SU-DHL-6 (cell line): ENCODE results near the gene ZNF516.

Source experiments
- H2AFZ ChIP-seq: fragments of 200-600 bp; sonication (generic); 2 replicates; pipeline ENCODE4 v1.6.1; 2014; ENCODE audit warnings: low read depth, mild to moderate bottlenecking, moderate library complexity, mixed read lengths, antibody characterized with exemption, low read length; ENCODE audit not compliant: severe bottlenecking
- H3F3A ChIP-seq: fragments of 200-600 bp; shearing (Covaris generic); 2 replicates; pipeline ENCODE4 v1.6.0; 2016; ENCODE audit warnings: antibody characterized with exemption, mild to moderate bottlenecking; ENCODE audit not compliant: insufficient read depth
- H3K27ac ChIP-seq: fragments of 200-600 bp; sonication (generic); 2 replicates; pipeline ENCODE4 v1.5.1; 2016; ENCODE audit warnings: low read depth, mild to moderate bottlenecking, low read length, moderate library complexity, mixed read lengths
- H3K27me3 ChIP-seq: fragments of 200-600 bp; sonication (generic), shearing (Covaris generic); 2 replicates; pipeline ENCODE4 v1.6.0; 2014; ENCODE audit warnings: mild to moderate bottlenecking, low read length
- H3K36me3 ChIP-seq: fragments of 200-600 bp; sonication (generic); 2 replicates; pipeline ENCODE4 v1.6.1; 2014; ENCODE audit warnings: mild to moderate bottlenecking, low read length, mixed read lengths
- H3K4me2 ChIP-seq: fragments of 300-600, 200-600 bp; shearing (Covaris generic), sonication (generic); 2 replicates; pipeline ENCODE4 v1.6.0; 2014; ENCODE audit warnings: low read length, low read depth, mild to moderate bottlenecking; ENCODE audit not compliant: poor library complexity, severe bottlenecking
- H3K4me3 ChIP-seq: fragments of 200-600 bp; sonication (generic); 2 replicates; pipeline ENCODE4 v1.5.1; 2014; ENCODE audit warnings: antibody characterized with exemption, low read length, mild to moderate bottlenecking, mixed read lengths; ENCODE audit not compliant: insufficient read depth, poor library complexity, severe bottlenecking
- H3K79me2 ChIP-seq: fragments of 200-600 bp; sonication (generic); 2 replicates; pipeline ENCODE4 v1.6.1; 2014; ENCODE audit warnings: mild to moderate bottlenecking, low read length, moderate library complexity; ENCODE audit not compliant: insufficient read depth
- H3K9ac ChIP-seq: fragments of 200-600 bp; sonication (generic); 2 replicates; pipeline ENCODE4 v1.7.0; 2014; ENCODE audit warnings: mild to moderate bottlenecking, low read length
- H3K9me2 ChIP-seq: fragments of 200-600 bp; sonication (generic); replicated peaks from 2 replicates; pipeline ENCODE4 v1.6.1; 2014; ENCODE audit warnings: low read length; ENCODE audit not compliant: insufficient read depth
- H3K9me3 ChIP-seq: fragments of 200-600 bp; sonication (generic); 2 replicates; pipeline ENCODE4 v1.6.1; 2014; ENCODE audit warnings: low read length, mixed read lengths; ENCODE audit not compliant: insufficient read depth
- H4K20me1 ChIP-seq: fragments of 200-600 bp; sonication (generic); 2 replicates; pipeline ENCODE4 v1.6.1; 2014; ENCODE audit warnings: low read depth, mild to moderate bottlenecking, antibody characterized with exemption, low read length, moderate library complexity, mixed read lengths
- EZH2phosphoT487 ChIP-seq: fragments of 200-600 bp; sonication (generic), shearing (Covaris generic); conservative IDR thresholded peaks from 2 replicates; pipeline ENCODE4 v1.6.1; 2018; ENCODE audit warnings: mild to moderate bottlenecking, antibody characterized with exemption, low read length, moderate library complexity, mixed read lengths
- TF ChIP-seq, protein P1 (sequence below): fragments of 200-600 bp; sonication (generic); IDR thresholded peaks from one replicate; pipeline ENCODE4 v1.5.1; 2017; ENCODE audit warnings: antibody characterized with exemption, mild to moderate bottlenecking, low read length, moderate library complexity; ENCODE audit not compliant: insufficient read depth, poor library complexity, severe bottlenecking

The ZNF516 gene

DNA sequence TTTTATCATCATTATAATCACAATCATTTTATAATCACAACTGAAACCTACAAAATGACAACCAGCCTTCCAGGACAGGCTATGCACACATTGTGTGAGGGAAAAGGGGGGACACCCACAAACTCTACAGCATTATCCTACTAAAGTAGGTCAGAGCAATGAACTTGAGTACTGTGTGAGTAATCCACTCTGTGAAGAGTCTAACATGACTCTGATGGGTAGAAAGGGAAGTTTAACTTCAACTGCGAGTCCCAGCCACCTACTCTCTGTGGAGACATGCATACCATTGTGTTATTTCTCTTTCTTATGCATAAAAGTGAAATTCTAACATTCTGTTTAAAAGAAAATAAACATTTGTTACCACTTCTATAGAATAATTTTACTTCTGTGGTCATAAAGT is 177.9 kb downstream of the ZNF516 start:
- Histone ChIP-seq H3K27me3 (no peaks in the 10 kb centered on the region), H3K79me2 (no peaks in the 10 kb centered on the region), H3K9me2 (no peaks in the 10 kb centered on the region), H3F3A (no peaks in the 10 kb centered on the region), H3K9me3 (no peaks in the 10 kb centered on the region), H3K4me2 (no peak overlapping the region), H2AFZ (no peak overlapping the region), H3K4me3 (no peak overlapping the region), H3K36me3 (no peaks in the 10 kb centered on the region), H4K20me1 (no peaks in the 10 kb centered on the region), H3K9ac (no peak overlapping the region), H3K27ac (no peak overlapping the region)
- TF ChIP-seq, protein P1, sequence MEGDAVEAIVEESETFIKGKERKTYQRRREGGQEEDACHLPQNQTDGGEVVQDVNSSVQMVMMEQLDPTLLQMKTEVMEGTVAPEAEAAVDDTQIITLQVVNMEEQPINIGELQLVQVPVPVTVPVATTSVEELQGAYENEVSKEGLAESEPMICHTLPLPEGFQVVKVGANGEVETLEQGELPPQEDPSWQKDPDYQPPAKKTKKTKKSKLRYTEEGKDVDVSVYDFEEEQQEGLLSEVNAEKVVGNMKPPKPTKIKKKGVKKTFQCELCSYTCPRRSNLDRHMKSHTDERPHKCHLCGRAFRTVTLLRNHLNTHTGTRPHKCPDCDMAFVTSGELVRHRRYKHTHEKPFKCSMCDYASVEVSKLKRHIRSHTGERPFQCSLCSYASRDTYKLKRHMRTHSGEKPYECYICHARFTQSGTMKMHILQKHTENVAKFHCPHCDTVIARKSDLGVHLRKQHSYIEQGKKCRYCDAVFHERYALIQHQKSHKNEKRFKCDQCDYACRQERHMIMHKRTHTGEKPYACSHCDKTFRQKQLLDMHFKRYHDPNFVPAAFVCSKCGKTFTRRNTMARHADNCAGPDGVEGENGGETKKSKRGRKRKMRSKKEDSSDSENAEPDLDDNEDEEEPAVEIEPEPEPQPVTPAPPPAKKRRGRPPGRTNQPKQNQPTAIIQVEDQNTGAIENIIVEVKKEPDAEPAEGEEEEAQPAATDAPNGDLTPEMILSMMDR: no peak
- no peak for TF ChIP-seq EZH2phosphoT487

- Histone ChIP-seq H3K36me3 (no peaks in the 10 kb centered on the region), H2AFZ (no peak overlapping the region), H3K4me2 (no peak overlapping the region)
These were observed 179.3 kb downstream of the ZNF516 start for GRCh38 chr18:76315722-76316230.

GRCh38 chr18:76314496-76314895 is 180.5 kb downstream of the ZNF516 start:
- Histone ChIP-seq H3K9ac (no peak overlapping the region), H3F3A (no peaks in the 10 kb centered on the region), H4K20me1 (no peaks in the 10 kb centered on the region), H3K4me3 (no peak overlapping the region), H3K9me2 (no peaks in the 10 kb centered on the region), H3K27ac (no peak overlapping the region), H3K9me3 (no peaks in the 10 kb centered on the region), H3K36me3 (no peaks in the 10 kb centered on the region), H3K27me3 (no peaks in the 10 kb centered on the region), H3K79me2 (no peaks in the 10 kb centered on the region), H3K4me2 (no peak overlapping the region), H2AFZ (no peak overlapping the region)
- no peak for TF ChIP-seq EZH2phosphoT487
- TF ChIP-seq, protein P1: no peak

More at GRCh38 chr18:76315722-76316230, 179.3 kb downstream of the ZNF516 start:
- Histone ChIP-seq H4K20me1 (no peaks in the 10 kb centered on the region), H3K79me2 (no peaks in the 10 kb centered on the region), H3K27ac (no peak overlapping the region), H3K4me3 (no peak overlapping the region), H3K9ac (no peak overlapping the region), H3K9me3 (no peaks in the 10 kb centered on the region), H3K27me3 (no peaks in the 10 kb centered on the region), H3F3A (no peaks in the 10 kb centered on the region), H3K9me2 (no peaks in the 10 kb centered on the region)
- TF ChIP-seq EZH2phosphoT487: no peak
- TF ChIP-seq, protein P1: no peak
